ENCODE data around the gene ABCB8.
A peak's percentile ranks its signal among the peaks of the same experiment; 100 is the strongest.

The ABCB8 gene

GRCh38 chr7:151083824-151084160 is 55.5 kb downstream of the ABCB8 start:
- TF ChIP-seq CTCF (IDR thresholded peaks at IDR 0.05; ENCODE audit: control insufficient read depth, insufficient read depth, low read depth, low read length, missing control alignments) = no peak
- no peak for DNase-seq (ENCODE audit: low read depth)
- peak overlapping the region; percentile 88 for H3K4me3 ChIP-seq (ENCODE audit: control insufficient read depth, low read depth, low read length)

GRCh38 chr7:151085329-151085690 is 57.1 kb downstream of the ABCB8 start:
- no peak overlapping the region; the same call in 1 of the 2 replicates for H3K4me3 ChIP-seq (ENCODE audit: control insufficient read depth, low read depth, low read length)
- no peak for DNase-seq (ENCODE audit: low read depth)
- TF ChIP-seq CTCF (IDR thresholded peaks at IDR 0.05; ENCODE audit: control insufficient read depth, insufficient read depth, low read depth, low read length, missing control alignments) = no peak

- DNase-seq (ENCODE audit: low read depth) = no peak
- H3K4me3 ChIP-seq (ENCODE audit: control insufficient read depth, low read depth, low read length) = peak within 1 kb of the TSS; percentile 91
- no peak for TF ChIP-seq CTCF (IDR thresholded peaks at IDR 0.05; ENCODE audit: control insufficient read depth, insufficient read depth, low read depth, low read length, missing control alignments)
These were observed 57.7 kb downstream of the ABCB8 start, which contains the start of gene AGAP3 for GRCh38 chr7:151085691-151086620. Gene AGAP3 (plus strand): TSS chr7:151086475. CDS start chr7:151086742, 267 bp downstream.

GRCh38 chr7:151086802-151087244 is 58.6 kb downstream of the ABCB8 start:
- no peak for TF ChIP-seq CTCF (IDR thresholded peaks at IDR 0.05; ENCODE audit: control insufficient read depth, insufficient read depth, low read depth, low read length, missing control alignments)
- DNase-seq (ENCODE audit: low read depth) = no peak

GRCh38 chr7:151087245-151088018 is 59.2 kb downstream of the ABCB8 start:
- peak overlapping the region; percentile 91 for H3K4me3 ChIP-seq (ENCODE audit: control insufficient read depth, low read depth, low read length)
- no peak for TF ChIP-seq CTCF (IDR thresholded peaks at IDR 0.05; ENCODE audit: control insufficient read depth, insufficient read depth, low read depth, low read length, missing control alignments)
- no peak for DNase-seq (ENCODE audit: low read depth)

More at GRCh38 chr7:151086802-151087244, 58.6 kb downstream of the ABCB8 start:
- peak overlapping the region; percentile 91 for H3K4me3 ChIP-seq (ENCODE audit: control insufficient read depth, low read depth, low read length)

- H3K4me3 ChIP-seq (ENCODE audit: control insufficient read depth, low read depth, low read length) = peak overlapping the region; percentile 91
- no peak for DNase-seq (ENCODE audit: low read depth)
- TF ChIP-seq CTCF (IDR thresholded peaks at IDR 0.05; ENCODE audit: control insufficient read depth, insufficient read depth, low read depth, low read length, missing control alignments) = no peak
These were observed 60.0 kb downstream of the ABCB8 start for GRCh38 chr7:151088019-151088855.
